GM10266 (cell line): ENCODE results near the gene ATF4.

Experiments
- DNase-seq: peaks from one replicate; pipeline ENCODE4 v3.0.0; 2012; ENCODE audit errors: extremely low spot score
- CTCF ChIP-seq: IDR thresholded peaks from 2 replicates; pipeline ENCODE4 v1.5.1; 2012; ENCODE audit warnings: mild to moderate bottlenecking, low read depth; ENCODE audit not compliant: control insufficient read depth, insufficient read depth; ENCODE audit errors: missing control alignments

ATF4 gene

GRCh38 chr22:39522567-39523300, 2.4 kb downstream of the ATF4 start:
- no peak for DNase-seq
- no peak for TF ChIP-seq CTCF

- TF ChIP-seq CTCF, result no peak
- DNase-seq, result no peak
Observed at GRCh38 chr22:39524089-39524752, 3.9 kb downstream of the ATF4 start.

- no peak for TF ChIP-seq CTCF
- DNase-seq, result no peak
Observed at GRCh38 chr22:39524753-39525657, 4.6 kb downstream of the ATF4 start.

GRCh38 chr22:39525658-39525975, 5.3 kb downstream of the ATF4 start:
- DNase-seq, result no peak
- no peak for TF ChIP-seq CTCF

GRCh38 chr22:39526736-39527171, 6.4 kb downstream of the ATF4 start:
- no peak for TF ChIP-seq CTCF

GRCh38 chr22:39527481-39527961, 7.2 kb downstream of the ATF4 start:
- no peak for TF ChIP-seq CTCF
- DNase-seq, result no peak

More at GRCh38 chr22:39526736-39527171, 6.4 kb downstream of the ATF4 start:
- DNase-seq, result no peak

GRCh38 chr22:39528080-39528661, 7.8 kb downstream of the ATF4 start:
- TF ChIP-seq CTCF, result no peak
- no peak for DNase-seq
